Stimulated activated CD4-positive, alpha-beta T cell treated with anti-CD3 and anti-CD28 coated beads, Interleukin-15, amount 100 ng/mL, for 1 hour (primary cell): ENCODE measurements around the gene TNS3.

ENCODE experiments used
- DNase-seq, 2 donors: peaks; one replicate each; pipeline ENCODE4 v3.0.0-alpha.2; 2020; ENCODE audit warnings: low read depth in 1 of 2, low spot score in 1 of 2

TNS3 gene

DNA sequence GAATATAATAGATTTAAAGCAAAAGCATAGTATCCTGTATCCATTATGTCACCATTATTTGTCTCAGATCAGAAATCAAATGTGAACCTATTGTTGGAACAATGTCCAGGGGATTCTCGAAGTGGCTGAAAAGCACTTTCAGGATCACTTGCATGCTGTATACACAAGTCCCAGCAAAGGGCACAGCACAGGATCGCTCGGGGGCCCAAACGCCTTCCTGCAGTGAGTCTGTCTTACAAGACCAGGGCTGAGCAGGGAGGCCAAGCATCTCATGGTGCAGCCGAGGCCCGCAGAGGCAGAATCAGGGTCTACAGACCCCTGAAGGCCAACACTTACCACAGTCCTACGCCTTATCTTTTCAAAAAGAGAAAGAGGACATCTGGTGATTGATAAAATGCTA lies 92.3 kb downstream of the TNS3 start:
- DNase-seq: no peak

DNA sequence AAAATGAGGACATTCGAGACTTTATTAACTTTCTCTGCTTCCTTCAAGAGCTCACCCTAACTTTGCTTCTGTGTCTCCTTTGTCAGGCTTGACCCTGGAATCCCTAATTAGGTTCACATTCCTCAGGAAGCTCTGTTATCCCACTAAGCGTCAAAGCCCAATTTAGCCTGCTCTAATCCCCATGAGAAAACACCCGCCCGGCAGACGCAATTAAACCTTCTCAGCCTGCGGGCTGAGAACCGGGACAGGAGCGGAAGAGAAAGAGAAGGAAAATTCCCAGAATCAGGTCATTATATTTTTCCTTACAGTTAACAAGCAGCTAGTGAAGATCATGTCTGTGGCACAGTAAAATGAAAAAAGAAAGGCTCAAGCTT lies 93.0 kb downstream of the TNS3 start:
- DNase-seq: no peak

- DNase-seq: no peak
Observed at GRCh38 chr7:47488201-47488968, 93.5 kb downstream of the TNS3 start.

DNA sequence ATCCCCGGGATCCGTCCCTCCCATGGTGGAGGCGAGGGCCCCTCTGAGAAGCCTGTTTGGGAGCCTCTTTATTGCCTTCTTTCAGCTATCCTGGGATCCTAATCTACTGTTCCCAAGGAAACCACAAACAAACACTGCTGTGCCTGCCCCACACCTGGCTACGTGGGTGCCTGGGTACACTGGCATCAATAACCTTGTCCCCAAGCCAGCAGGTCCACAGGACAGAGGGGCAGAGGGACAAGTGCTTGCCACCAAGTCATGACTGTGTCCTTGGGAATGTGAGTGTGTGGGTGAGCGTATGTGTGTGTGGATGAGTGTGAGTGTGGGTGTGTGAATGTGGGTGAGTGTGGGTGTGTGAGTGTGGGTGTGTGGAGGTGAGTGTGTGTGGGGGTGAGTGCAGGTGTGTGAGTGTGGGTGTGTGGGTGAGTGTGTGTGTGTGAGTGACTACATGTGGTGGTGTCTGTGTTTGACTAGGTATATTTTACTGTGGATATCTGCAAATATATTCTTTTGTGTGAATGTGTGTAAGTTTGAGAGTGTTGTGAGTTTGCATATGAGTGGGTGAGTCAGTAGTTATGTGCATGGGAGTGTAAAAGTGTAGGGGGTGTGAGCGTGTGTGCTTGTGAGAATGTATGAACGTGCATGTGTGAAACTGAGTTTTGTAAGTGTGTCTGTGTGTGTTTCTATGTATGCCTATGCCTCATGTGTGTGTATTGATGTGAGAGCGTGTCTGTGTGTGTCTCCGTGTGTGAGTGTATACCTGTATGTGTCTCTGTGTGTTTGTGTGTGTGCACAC lies 96.1 kb downstream of the TNS3 start:
- DNase-seq: no peak

DNA sequence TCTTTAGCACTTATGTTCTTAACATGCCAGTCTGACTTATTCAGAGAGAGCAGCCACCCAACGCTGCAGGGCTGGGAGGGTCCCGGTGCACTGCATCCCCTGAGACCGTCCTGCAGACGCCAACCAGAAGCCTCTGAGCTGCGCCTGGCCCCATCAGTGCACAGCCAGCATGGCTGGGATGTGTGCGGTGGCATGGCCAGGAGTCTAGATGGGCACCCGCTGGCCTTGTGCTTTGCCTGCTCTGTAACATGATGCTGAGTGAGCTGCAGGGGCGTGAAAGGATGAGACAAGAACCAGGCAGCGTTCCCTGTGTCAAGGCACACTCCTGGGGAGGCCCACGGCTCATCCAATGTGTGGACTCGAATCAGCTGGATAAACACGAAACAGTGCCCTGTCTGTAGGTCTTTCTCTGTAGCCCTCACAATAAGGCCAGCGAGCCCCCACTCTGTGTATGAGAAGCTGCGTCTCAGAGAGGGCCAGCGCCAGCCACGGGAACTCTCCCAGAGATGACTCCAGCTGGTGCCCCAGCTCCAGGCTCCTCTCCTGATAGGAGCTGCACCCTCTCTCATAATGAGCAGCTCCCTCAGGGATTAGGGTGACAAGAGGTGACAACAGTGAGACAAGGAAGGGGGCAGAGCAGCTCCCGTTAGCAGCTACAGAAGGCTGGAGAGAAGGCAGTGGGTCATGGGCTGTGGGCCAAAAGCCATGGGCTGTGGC lies 96.8 kb downstream of the TNS3 start:
- DNase-seq: no peak

GRCh38 chr7:47484457-47484856 lies 97.5 kb downstream of the TNS3 start:
- no peak for DNase-seq

DNA sequence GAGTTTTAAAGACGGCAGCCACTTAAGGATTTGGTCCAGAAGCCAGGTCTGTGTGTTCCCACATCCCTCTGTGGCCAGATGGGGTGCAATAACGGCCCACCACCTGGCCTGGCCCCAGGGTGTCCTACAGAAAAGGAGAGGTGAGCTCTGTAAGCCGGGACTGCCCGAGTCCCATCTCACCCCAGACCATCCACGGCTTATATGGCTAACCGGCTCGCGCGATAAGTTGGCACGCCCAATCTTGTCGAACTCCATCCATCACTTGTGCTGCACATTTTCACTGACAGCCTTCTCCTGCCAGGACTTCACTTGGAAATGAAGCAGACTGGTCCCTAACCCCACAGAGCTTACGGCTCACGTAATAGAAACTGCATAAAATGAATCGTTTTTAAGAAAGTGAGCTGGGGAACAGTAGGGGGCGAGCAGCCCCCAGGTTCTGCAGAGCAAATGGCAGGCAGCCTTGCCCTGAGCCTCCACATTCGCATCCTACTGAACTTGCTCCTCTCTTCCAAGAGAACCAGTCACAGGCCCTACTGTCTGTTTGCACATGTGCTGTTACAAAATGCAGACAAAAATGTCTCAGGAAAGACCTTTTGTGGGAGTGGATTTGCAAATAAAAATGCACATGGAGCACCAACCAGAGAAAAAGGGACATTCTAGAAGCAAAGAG lies 98.2 kb downstream of the TNS3 start:
- DNase-seq: no peak

- no peak for DNase-seq
Observed at GRCh38 chr7:47482013-47482875, 99.7 kb downstream of the TNS3 start.

DNA sequence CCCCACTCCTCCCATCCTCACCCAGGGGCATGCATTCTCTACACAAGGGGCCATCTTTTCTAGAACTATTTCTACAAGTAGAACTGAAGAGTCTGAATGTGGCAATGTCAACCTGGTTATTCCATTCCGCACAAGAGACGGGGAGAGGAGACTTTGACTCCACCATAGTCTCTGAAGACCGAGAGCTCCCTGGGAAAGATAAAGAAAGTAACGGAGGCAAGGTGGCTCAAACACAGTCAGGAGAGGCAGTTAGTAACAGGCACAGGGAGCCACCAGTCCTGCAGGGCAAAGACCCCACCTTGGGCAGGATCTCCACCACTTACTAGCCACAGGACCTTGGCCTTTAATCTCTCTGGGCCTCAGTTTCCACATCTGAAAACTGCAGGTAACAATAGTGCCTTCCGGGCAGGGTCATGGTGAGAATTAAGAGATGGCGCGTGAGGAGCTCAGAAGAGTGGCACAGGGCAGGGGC lies 100.3 kb downstream of the TNS3 start:
- no peak for DNase-seq

DNA sequence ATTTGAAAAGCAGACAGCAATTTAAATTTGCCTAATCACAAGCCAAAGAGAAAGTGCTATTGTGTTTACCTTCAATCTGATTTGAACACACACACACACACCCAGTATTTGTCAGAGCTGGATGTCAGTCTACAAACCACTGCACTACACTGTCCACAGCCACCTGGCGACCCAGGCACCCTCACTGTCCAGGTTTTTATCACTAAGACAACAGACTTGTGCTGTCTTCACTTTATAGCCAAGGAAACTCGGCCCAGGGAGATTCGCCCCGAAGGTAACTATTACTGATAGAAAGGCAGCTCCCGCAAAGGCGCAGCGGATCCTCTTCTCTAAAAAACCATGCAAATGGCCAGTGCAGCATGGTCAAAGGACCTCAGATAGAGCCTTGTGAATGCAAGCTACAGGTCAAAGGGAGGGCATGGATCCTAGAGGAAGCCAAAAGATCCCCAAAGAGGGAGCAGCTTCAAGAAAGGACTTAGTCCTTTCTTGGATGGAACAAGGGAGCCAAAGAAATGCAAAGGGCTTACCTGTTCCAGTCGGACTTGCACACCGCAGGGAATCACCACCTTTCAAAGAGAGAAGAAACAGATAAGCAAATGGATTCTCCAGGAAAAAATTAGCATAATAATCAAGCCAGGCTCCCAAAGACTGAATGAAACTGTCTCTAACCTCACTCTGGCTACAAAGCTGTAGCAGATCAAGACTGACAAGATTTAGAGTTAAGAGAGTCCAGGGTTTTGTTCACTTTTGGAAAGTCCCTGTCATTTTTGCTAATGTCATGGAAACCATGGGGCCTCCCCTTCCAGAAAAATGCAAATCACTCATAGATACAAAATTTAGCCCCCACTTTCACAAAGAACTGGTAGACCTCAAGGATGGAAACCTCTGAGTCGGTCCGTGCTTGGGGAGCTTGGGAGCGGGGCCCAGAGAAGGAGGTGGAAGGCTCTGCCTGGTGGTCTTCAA lies 101.1 kb downstream of the TNS3 start:
- DNase-seq: no peak

DNA sequence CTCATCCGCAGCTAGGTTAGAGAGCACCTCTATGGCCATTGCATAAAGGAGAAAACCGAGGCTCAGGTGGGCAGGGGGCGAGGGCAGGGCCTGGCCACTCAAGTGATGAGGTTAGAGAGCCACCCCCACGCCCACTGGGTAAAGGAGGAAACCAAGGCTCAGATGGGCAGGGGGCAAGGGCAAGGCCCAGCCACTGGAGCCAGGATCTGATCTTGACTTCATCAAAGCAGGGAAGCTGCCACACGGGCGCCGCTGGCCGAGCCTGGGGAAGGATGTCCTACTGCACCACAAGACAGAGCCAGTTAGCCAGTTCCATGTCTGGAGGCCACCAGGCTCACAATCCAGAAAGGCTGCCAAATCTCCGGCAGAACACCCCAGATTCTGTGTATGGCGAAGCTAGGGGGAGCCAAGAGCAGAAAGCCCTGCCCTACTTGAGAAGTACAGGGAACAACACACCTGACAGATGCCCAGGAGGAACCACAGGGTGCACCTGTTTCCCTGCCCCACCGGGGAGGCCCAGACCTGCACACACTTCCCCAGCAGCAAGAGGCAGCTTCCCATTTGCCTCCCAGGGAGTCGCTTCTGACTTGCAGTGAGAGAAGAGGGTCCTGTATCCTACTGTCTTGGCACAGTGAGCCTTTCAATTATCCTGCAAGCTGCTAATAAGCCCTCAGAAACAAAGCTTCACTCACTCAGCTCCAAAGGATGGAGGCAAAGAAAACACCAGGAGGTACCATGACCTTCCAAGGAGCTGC lies 101.9 kb downstream of the TNS3 start:
- no peak for DNase-seq

DNA sequence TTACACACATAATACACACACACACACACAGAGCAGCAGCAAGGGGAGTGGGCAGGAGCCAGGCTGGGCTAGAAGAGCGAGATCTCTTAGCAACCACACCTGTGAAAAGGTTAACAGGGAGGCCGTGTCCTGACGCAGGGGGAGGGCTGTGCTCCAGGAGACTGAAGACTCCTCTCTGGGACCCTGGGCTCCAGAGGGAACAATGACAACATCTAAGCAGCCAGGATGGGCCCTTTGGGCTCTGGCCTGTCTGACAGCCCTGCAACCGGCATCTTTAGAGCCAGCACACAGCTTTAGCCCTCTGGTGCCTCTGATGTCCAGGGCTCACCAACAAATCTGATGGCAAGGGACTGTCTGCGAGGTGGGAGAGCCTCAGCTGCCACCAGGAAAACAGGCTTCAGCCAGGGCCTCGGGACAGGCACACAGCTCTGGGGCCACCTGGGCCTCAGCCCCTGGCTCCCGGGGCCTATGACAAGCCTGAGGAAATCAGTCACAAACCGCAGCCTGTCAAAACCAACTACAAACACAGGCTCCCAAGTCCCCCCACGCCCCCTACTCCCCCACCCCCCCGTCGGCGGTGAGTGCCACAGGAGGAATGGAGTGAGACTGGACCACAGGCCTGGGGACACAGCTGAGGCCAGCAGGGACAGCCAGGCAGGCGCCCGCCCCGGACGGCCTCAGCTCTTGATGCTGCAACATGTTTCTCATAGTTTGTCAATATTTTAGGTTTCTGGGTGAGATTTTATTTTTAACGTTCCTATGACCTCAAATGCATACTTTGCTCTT lies 102.8 kb downstream of the TNS3 start:
- DNase-seq: no peak

DNA sequence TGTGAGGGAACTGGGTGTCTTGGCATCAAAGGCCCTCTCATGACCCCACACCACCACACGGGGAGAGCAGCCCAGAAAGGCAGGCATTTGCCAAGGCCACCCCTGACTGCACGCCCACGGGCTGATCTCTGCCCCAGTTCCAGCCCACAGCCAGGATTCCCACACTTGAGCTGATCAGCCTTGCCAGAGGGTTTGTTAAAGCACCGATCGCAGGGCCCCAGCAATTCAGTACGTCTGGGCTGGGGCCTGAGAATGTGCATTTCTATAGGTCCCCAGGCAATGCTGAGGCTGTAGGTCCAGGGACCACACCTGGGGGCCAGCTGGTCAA lies 103.9 kb downstream of the TNS3 start:
- no peak for DNase-seq

- no peak for DNase-seq
Observed at GRCh38 chr7:47477191-47478016, 104.5 kb downstream of the TNS3 start.

GRCh38 chr7:47475880-47476227 lies 106.1 kb downstream of the TNS3 start:
- DNase-seq: no peak

GRCh38 chr7:47474937-47475879 lies 106.7 kb downstream of the TNS3 start:
- DNase-seq: no peak
